Mucosa of gallbladder (tissue), 1 donor: Measurements from ENCODE around the gene DMBX1. TPM values are rescaled to one million over a fixed set of nuclear protein-coding genes. Genes with fewer than 3 reads are reported as not detected.

Experiments used
- DNase-seq: peaks from one replicate; pipeline ENCODE4 v3.0.0-alpha.2; 2020; ENCODE audit warnings: low spot score
- total RNA-seq: library from RNA; stranded (reverse); gene quantifications from one replicate; pipeline ENCODE4 v1.2.1, GENCODE V29; 2021
- donor health status: DM: no; HTN: no; CAD: no.

Gene DMBX1
- total RNA-seq, 1 donor from 2014 or later, result not detected

DNA sequence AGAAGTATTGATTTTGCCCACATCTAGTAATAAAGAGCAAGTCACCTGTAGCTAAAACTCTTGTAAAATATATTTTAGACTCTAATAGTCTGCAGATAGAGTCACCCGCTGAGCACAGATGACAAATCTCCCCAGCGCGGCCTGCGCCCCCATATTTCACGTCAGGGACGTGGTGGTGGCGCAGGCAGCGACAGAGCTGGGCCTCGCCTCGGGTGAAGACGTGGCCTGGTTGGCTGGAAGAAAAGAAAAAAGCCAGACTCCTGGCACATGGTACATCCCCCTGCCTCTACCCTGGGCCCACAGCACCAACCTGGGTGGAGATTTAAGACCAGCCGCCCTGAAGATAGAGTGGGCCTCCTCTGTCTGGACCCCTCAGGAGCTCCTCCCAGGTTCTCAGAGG, 6.0 kb upstream of the DMBX1 start:
- no peak for DNase-seq

DNA sequence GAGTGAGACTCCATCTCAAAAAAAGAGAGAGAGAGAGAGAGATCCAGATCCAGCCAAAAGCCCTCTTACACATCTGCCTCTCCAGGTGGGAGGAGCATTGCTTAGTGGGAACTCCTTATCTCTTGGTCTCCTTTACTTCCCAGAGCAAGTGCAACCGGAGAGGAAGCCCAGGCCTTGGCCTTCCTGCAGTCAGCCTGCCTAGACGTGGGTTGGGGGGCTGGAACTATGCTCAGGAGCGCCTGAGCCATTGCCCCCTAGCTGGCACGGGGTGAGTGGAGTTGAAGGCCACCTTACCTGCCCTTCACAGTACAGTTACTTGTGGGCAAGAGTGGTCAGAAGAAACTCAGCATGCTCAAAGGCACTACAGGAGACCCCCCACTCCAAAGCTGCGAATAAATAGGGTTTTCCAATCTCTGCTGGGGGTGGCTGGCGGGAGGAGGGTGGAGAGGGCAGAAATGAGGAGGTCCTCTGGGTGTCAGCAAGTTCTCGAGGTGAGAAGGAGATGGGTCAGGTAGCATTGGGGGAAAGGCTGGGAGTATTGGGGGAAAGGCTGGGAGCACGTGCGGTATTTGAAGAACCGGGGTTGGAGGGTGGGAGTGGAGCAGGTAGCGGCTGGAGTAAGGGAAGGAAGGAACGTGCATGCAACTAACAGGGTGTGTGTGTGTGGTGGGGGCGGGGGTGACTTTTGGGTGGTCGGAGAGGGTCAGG, 4.7 kb upstream of the DMBX1 start:
- DNase-seq, result no peak

DNA sequence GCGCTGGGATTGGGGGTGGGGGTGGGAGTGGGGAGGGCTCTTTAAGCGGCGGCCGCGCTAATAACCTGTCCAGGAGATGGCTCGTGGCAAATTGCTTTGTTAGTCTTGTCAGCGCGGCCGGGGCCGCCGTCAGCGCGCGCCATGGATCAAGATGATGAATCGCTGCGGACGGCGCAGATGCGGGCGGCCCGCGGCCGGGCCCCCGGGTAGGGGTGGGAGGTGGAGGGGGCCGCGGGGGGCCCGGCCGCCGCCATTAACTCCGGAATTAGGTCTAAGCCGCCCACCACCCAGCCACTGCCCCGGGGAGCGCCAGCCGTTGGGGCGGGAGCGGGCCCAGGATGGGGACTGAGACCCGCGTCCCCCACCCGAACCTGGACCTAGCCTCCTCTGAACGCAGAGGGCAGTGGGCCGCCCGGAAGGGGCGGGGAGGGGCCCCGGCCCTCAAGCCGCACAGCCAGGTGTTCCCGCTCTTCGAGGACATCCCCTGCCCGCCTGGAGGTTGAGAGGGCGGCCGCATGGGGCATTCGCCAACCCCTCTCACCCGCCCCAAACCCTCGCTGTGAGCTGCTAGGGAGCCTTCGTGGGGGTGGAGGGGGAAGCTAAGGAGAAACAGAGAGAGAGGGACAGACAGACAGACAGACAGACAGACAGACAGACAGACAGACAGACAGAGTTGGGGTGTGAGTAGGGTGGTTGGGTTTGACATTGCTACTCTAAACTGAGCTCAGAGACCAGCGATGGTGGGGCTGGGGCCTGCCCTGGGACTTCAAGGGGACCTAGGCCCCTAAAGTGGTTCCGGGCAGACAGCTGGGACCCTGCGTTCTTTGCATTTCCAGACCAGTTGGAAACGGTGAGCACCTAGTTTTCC, 3.8 kb upstream of the DMBX1 start:
- DNase-seq, result no peak

DNA sequence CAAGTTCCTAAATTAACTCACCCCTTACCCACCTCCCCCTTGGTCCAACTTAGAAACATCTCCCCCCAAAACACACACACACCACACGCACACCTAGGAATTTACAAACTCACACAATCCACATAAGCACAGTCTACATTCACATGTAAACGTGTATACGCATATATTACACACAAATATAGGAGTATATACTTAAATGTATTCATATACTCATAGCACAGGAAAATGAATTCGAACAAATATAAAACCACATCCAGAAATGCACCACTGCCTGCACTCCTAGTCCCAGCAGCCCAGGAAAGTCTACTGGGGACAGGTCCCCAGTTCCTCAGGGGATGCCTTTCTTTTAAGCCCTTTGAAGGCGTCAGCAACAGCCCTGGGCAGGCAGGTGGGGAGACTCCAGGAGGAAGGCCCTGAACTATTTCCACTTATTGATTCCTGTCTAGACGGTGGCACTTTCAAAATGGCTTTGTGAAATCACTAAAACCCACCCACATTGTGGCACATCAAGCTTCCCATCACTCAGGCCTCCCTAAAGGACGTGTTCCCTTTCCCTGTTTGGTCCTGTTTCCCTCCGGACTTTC, 3.1 kb upstream of the DMBX1 start:
- DNase-seq, result no peak

DNA sequence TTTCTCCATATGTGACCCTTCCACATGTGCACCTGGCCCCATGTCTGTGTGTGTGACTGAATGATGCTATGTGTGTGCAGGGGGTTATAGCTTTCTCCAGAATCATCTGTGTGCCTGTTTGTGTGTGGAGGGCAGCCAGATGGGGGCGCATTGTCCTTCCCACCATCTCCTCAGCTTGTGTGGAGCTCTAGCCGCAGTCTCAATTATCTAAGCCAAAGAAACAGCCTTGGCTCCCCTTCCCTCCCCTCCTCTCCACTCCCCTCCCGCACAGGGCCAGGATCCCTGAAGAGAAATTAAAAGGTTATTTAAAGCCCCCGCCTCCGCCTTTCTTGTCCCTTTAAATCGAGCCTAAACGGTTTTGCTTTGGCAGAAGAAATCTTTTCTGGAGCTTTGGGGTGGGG, 1.8 kb upstream of the DMBX1 start:
- DNase-seq, result no peak

DNA sequence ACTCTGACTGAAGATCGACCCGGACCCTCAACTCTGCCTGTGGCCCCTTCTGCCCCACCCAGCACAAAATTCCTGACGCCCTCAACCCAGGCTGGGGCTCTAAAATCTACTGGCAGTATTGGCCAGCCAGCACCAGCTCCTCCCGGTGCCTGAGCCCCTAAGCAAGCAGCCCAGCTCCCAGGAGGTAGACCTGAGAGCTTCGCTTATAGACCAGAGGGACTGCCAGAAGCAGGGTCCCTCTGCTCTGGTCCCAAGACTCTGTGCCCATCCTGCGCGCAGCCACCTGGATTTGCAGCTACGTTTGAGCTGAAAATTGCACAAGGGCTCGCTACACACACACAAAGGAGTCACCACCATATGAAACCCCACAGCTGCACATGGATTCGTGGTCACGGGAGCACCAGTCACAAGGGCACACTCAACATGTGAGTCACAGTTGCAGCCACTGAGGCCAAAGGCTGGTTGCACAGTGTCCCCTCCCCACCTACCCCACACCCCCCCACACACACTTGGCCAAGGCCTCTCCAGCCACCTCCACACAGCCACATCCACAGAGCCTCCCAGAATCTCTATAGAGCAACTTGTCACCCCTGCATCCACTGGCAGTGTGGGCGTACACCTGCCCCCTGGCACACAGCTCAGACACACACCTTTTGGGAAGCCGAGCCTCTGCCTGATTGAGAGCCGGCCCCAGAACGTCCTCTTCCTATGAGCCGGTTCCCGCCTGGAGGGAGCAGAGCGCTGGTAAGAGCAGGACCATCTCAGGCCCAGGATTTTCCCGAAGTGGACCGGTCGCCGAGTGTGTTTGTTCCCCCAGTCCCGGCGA, 1.1 kb upstream of the DMBX1 start:
- no peak for DNase-seq

DNA sequence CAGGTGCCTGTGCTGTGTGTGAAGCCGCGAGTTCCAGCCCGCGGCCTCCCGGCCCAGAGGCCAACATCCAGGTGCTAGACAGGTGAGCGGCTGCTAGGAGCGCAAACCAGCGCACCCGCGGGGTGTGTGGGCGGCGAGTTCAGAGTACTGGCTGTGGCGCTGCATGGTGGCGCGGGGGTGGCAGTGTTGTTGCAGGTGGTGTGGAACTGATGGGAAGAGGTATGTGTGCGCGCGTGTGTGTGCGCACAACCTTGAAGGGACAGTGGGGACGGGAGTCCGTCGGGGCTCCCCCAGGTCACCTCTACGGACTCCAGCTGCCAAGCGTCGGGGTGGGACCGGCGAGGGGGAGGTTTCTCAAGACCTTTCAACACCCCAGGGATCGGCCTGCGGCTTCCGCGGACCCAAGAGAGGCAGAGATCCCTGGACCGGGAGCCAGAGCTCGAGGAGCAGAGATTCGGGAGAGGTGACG, 433 bp upstream of the DMBX1 start:
- no peak for DNase-seq

DNA sequence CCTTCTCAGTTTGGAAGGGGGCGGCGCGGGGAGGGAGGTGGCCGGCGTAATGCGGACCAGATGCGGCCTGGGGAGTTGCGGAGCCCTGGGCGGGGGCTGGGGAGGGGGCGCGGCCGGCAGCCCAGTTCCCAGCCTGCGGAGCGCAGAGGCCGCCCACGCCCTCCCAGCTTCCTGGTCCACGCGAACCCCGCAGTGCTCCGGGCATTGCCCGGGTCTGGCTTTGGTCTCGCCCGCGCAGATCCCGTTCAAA, 695 bp downstream of the DMBX1 start:
- no peak for DNase-seq

DNA sequence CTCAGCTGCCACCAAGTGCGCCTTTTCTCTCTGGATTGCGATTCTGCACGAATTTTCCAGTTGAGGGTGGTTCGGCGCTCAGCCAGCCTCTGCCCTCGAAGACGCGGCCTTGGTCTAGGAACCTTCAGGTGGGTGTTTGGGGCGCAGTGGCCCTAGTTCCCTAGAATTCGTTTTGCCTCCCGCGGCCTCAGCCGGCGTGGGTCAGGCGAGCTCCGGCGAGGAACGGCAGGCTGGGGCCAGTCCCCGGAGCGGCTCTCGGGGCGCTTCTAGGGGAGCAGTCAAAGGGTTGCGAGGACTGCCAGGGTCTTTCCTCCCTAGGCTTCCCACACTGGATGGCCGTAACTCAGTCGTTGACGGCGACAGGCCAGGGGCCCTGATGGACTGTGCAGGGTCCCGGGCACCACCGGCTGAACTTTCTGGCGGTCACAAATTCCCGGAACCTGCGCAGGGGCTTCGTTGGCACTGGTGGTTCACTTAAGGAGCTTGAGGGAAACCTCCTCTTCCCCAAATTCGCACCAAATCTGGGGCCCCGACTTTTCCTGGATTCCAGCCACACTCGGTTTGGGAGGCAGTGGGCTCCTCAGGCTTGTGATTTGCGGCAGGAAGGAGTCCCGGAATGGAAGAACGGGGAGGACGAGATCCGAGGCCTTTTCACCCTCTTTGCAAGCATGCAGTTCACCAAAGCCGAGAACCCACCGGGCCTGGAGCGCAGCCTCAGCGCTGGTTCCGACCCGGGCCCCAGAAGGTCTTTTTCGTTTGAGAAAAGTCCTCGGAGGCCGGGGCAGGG, 1.2 kb downstream of the DMBX1 start:
- DNase-seq, result no peak

DNA sequence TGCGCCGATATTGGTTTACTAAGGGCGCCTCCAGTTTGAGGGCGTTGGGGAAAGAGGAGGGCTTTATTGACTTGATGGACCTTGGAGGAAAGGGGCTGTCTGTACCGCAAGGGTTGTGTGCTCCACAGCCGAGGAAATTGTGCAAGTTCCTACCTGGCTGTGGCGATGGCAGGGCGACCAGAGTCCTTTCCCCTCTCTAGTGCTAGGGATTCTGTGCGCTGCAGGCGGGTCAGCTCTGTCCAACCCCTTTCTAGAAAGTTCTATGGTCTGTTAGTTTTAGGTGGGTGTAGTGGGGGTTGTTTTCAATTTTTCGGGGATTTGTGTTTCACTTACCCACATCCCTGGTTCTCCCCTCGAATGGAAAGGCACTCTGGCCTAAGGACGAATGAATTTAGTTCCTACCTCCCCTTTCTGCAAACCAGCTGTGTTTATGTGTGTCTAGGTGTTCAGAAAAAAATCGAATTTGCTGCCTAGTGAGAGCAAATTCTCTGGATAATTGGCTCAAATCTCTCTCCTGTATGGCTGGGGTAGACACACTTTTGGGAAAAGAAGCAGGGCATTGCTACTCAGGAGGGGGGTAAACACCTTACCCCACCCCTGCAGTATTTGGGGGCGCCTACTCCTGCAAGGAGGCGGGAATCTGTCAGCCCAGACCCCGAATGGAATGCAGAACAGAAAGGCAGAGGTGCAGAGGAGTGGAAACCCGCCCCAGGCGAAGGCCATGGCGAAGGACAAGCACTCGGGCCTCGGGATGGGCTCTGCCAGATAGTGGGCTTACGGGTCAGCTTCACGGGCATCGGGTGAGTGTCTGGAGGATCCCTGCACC, 2.0 kb downstream of the DMBX1 start:
- no peak for DNase-seq

DNA sequence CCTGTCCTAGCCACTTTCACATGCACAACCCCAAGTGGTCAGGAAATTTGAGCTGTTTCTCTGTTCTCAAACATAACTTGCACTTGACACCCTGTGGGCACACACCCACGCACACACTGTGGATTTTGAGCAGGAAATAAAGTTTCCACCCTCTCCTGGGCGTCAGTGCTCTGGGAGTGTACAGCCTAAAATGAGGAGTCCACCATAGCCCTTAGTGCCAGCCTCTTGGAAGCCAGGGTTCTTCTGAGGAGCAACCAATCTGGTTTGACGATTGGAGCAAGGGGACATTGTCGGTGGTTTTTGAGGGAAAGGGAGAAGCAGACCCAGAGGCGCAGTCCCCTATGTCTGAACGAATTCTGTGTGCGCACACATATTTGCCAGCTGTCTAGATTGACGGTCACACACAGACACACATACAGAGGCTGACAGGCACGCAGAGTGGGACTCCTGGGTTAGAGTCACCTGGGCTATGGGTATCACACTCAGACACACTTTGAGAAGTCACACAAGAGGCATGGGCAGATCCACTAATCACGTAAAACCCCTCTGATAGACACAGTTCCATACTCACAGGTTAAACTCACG, 2.7 kb downstream of the DMBX1 start:
- no peak for DNase-seq

DNA sequence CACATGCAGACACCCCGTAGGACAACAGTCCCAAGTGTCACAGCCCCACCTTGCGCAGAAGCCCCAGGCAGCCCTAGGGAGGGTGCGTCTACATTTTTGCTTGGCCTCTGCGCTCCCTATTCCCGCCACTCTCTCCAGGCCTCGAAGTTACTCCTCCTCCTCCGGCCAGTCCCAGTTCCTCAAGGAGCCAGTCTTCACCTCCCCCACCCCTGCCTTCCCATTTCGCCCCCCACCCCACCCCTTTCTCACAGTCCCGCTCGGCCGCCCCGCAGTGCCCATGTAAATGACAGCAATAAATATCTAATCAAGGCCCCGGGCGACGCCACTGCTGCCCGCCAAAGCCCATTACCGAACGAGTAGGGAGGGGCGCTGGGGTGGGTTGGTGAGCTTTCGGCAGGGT, 3.2 kb downstream of the DMBX1 start:
- DNase-seq, result no peak

DNA sequence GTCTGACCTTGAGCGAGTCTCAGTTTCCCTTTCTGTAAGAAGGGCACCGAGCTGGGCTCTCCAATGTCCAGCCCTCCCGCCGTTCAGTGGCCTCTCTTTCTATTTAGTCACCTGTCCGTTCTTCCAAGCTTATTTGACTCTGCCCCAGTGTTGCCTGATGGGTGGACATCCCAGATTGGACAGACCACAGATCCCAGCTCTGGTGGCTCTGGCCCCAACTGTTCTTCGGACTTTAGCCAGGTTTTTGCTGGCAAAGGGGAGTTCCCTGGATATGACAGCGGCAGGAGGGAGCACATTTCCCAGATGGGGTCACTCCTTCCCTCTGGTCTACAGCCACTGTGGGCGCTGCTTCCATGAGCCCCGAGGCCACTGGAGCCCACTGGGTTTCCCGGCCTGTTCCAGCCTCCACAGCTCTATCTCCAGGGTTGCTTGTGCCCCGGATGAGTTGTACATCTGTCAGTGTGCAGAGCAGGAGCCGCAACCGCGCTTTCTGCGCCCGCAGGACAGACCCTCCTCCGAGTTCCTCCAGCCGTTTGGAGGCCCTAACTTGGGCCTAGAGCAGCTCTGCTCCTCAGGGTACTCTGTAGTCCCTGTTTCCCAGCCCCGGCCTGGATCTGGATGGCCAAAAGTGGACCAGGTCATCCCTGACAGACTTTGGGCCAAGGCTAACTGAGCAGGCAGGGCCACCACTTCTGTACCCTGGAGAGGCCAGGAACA, 3.8 kb downstream of the DMBX1 start:
- no peak for DNase-seq

DNA sequence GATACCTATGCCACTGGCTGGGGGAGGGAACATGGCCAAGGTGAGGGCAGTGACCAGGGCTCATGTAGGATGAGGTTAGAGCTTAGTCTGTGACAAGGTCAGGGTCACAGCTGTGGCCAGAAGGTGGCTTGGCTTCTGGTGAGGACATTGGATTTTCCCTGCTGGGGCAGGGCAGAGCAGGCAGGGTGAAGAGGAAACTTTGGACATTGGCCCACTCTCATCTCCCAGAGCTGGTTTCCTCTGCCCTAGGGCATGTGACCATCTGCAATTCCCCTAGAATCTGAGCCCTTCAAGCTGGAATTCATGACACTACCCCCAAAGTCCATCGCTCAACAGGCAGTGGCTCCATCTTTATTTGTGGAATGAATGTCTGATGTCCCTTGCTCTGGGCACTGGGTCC, 5.3 kb downstream of the DMBX1 start:
- no peak for DNase-seq

DNA sequence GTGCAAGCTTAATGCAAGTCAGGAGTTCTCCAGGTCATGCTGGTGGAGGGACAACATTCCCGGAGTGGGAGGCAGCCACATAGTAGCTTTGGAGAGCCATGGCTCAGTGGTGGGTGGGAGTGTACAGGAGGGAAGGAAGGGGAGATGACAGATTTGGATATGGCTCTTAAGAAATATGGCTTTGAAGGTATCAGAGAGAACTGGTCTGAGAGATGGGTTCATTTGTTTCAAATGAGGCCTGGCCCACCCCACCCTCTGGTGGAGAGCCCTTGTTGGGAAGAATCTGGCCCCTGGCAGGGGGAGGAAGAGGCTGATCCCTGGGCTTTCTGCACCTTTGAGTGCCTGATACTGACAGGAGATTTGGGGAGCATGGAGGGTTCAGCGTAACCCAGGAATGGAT, 6.1 kb downstream of the DMBX1 start:
- DNase-seq, result no peak

DNA sequence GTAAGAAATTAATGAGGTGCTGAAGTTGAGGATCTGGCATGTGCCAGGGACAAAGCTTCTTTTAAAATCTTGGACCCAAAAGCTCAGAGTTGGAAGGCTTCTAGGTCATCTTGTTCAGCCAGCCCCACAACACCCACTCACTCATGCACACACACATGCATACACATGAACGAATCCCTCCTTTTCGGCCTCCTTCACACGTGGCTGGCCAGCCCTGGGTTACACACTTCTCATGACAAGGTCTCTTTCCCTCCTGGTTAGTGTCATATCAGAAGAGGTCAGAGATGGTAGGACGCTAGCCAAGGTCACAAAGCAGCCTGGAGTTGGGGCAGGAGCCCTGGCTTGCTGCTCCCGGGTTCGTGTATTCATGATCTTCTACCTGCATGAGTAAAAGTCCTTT, 6.9 kb downstream of the DMBX1 start:
- DNase-seq, result no peak

DNA sequence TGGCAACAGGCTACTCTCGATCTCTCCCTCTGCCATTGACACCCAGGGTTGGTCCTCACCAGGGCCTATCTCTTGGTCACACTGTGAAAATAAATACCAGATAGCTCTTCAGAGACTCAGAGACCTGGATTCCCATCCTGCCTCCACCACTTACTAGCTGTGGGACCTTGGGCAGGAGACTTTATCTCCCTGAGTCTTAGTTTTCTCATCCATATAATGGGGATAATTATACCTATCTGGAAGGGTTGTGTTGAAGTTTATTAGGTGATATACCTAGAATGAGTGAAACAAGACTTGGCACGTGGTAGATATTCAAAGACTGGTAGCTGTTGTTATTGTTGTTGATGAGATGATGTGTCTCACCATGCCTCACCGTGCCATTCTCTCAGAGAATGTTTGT, 7.4 kb downstream of the DMBX1 start:
- no peak for DNase-seq

DNA sequence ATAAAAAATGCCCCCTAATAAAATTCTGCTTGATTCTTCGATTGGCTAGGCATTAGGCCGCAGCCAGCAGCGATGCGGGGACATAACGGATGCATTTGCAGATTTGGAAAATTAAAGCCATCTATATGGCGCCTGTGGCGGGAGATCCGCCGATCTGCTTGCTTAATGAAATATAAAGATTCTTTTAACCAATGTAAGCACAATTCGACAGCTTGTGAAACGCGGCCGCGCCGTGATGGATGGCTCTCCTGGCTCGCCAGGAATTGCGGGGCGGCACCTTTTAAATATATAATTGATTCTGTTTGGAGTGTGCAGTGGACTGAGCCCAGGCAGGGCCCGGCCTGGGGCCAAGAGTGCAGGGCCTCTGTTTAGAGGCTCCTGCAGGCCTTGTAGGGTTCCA, 8.0 kb downstream of the DMBX1 start:
- no peak for DNase-seq

DNA sequence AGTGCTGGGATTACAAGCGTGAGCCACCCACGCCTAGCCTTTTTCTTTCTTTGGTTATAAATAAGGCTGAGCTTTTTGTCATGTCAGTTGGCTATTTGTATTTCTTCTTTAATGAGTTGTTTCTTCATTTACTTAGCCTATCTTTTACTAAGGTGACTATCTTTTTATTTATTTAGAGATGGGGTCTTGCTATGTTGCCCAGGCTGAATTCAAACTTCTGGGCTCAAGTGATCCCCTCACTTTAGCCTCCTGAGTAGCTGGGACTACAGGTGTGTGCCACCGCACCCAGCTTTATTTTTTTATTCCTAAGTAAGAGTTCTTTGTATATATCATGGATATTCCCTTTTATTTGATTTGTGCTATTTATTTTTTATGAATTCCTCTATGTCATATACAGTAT, 11.9 kb downstream of the DMBX1 start:
- DNase-seq, result no peak

DNA sequence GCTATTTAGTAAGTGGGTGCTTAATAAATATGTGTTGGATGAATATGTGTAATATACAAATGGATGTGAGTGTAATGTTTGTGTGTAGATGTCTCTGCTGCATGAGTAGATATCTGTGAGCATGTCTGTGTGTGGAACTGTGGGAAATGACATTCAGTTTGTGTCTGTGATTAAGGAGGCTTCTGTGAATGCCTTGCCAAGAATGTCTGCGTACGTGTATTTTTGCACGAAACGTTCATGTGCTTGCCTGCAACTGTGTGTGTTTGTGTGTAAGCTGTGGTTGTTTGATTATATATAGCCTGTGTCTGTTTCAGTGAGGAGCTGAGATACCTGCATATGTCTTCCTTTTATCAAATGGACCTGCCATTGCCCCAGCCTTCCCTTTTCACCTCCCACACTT, 13.8 kb downstream of the DMBX1 start:
- no peak for DNase-seq
